Measurements from ENCODE around the gene CLEC18B.

DNA sequence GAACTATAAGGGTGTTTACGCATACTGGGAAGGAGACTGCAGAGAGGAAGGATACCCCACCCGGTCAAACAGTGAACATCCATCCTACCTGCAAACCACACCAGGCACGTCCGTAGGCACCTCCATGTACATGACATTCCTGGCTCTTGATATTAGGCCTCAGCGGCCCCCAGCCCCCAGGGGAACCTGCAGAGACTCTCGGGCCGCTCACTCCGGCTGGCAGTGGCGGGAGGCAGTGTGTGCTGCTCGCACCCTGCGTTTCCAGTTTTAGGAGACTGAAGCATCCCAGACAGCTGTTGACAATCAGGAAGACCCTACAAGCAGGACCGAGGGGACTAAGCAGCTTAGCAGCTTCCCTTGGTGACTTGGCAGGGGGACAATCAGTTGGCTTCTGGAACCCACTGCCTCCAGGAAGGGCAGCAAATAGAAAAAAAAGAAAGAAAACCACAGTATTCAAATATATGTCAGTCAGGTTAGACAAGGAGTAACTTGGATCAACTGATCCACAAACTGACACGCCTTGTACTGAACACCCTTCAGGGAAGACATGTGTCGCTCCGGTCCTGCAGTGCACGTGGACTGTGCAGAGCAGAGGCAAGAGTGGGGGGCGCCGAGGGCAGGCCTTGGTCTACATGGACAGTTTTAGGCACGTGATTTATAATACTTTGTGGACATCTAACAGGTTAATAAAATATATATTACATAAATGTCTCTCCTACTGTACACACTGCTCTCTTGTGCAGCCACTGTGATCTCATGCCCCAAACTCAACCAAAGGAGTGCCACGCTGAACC is 29.9 kb upstream of the CLEC18B start:
- TF ChIP-seq, protein P1, sequence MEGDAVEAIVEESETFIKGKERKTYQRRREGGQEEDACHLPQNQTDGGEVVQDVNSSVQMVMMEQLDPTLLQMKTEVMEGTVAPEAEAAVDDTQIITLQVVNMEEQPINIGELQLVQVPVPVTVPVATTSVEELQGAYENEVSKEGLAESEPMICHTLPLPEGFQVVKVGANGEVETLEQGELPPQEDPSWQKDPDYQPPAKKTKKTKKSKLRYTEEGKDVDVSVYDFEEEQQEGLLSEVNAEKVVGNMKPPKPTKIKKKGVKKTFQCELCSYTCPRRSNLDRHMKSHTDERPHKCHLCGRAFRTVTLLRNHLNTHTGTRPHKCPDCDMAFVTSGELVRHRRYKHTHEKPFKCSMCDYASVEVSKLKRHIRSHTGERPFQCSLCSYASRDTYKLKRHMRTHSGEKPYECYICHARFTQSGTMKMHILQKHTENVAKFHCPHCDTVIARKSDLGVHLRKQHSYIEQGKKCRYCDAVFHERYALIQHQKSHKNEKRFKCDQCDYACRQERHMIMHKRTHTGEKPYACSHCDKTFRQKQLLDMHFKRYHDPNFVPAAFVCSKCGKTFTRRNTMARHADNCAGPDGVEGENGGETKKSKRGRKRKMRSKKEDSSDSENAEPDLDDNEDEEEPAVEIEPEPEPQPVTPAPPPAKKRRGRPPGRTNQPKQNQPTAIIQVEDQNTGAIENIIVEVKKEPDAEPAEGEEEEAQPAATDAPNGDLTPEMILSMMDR (IDR thresholded peaks at IDR 0.05): no peak
- TF ChIP-seq POLR2A (IDR thresholded peaks at IDR 0.05): no peak
